Measurements from ENCODE around the gene TRIM27. TPM values are rescaled to one million over a fixed set of nuclear protein-coding genes. Genes with fewer than 3 reads are reported as not detected.
"Not testable (repeated sequence)": the region's sequence is repeated elsewhere in the genome, so short reads cannot be mapped to it uniquely, and the experiment has no call there.

TRIM27 gene
- total and polyA plus RNA-seq, 7 donors: 19.2 to 40.0 (median 34.7) TPM

DNA sequence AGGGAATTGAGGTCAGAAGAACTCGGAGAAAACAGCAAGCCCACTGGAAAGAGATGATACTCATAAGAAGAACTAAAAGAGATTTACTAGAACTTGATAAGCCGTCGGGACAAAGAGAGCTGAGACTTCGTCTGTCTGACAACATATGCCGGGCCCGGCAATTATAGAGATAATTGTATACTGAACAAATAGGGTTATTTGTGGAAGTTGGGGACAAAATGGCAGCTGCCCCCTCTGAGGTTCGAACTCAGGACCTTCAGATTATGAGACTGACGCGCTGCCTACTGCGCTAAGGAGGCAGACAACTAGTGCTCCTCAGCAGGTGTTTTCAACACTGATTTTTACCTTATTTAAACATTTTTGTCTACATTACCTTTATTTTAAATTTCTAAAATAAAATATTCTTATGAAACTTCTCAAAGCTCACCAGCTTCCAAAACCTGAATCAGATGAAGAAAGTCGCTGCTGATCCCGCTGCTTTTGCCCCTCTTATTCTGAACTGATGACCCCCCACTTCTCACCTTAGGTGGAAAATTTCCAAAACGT lies 29.3 kb upstream of the TRIM27 start:
- no peak for DNase-seq

GRCh38 chr6:28949656-28950195 lies 25.9 kb upstream of the TRIM27 start:
- H3K36me3 ChIP-seq; H3K4me3 ChIP-seq; H3K9me3 ChIP-seq; DNase-seq; intact Hi-C loops (cut with DNase I); H3K27ac ChIP-seq: not testable (repeated sequence)
- Histone ChIP-seq H3K4me1 (peaks cover 0 to 11% (median 8%) of the 10 kb centered on the region in 4 donors), H3K27me3 (peaks cover 0 to 15% (median 0%) of the 10 kb centered on the region in 3 donors)
- WGBS, 2 donors: 96 to 97% methylated on average over 41 of the region's 41 CpGs

More for the DNA sequence above, 29.3 kb upstream of the TRIM27 start:
- H3K9me3 ChIP-seq: no peaks in the 10 kb centered on the region
- H3K27ac ChIP-seq: no peak overlapping the region
- peak overlapping the region in 3 of 4 donors; percentile 2 to 22 (median 11) for H3K4me3 ChIP-seq
- WGBS, 2 donors: 14 to 19% methylated on average over 13 of the region's 13 CpGs
- TF ChIP-seq EP300 (IDR thresholded peaks at IDR 0.05) (no peak), POLR2A (IDR thresholded peaks at IDR 0.05) (no peak), POLR2AphosphoS5 (IDR thresholded peaks at IDR 0.05) (no peak)
- TF ChIP-seq, protein P1, sequence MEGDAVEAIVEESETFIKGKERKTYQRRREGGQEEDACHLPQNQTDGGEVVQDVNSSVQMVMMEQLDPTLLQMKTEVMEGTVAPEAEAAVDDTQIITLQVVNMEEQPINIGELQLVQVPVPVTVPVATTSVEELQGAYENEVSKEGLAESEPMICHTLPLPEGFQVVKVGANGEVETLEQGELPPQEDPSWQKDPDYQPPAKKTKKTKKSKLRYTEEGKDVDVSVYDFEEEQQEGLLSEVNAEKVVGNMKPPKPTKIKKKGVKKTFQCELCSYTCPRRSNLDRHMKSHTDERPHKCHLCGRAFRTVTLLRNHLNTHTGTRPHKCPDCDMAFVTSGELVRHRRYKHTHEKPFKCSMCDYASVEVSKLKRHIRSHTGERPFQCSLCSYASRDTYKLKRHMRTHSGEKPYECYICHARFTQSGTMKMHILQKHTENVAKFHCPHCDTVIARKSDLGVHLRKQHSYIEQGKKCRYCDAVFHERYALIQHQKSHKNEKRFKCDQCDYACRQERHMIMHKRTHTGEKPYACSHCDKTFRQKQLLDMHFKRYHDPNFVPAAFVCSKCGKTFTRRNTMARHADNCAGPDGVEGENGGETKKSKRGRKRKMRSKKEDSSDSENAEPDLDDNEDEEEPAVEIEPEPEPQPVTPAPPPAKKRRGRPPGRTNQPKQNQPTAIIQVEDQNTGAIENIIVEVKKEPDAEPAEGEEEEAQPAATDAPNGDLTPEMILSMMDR (IDR thresholded peaks at IDR 0.05): no peak
- intact Hi-C loops (cut with DNase I): no loop called here
- peaks cover 0 to 11% (median 8%) of the 10 kb centered on the region in 4 donors for H3K4me1 ChIP-seq
- no peaks in the 10 kb centered on the region for H3K36me3 ChIP-seq
- H3K27me3 ChIP-seq: peaks cover 0 to 17% (median 0%) of the 10 kb centered on the region in 3 donors

DNA sequence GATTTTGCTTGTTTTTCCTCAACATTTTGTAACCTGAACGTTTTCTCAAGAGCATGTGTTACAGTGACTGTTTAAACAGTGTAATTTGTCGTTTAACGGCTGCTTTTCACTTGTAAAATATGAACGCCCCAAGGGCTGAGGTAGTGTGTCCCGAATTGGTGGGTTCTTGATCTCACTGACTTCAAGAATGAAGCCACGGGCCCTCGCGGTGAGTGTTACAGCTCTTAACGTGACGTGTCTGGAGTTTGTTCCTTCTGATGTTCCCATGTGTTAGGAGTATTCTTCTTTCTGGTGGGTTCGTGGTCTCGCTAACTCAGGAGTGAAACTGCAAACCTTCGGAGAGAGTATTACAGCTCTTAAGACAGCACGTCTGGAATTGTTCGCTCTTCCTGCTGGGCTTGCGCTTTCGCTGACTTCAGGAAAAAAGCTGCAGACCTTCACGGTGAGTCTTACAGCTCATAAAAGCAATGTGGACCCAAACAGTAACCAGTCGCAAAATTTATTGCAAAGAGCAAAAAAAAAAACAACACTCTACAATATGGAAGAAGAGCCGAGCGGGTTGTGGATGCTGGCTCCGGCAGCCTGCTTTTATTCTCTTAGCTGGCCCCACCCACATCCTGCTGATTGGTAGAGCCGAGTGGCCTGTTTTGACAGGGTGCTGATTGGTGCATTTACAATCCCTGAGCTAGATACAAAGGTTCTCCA lies 25.1 kb upstream of the TRIM27 start:
- Histone ChIP-seq H3K27me3 (peaks cover 0 to 8% (median 0%) of the 10 kb centered on the region in 3 donors), H3K27ac (no peak overlapping the region), H3K9me3 (no peaks in the 10 kb centered on the region), H3K36me3 (no peaks in the 10 kb centered on the region), H3K4me3 (peak overlapping the region in 2 of 4 donors; percentile 8 to 25), H3K4me1 (peaks cover 0 to 10% (median 6%) of the 10 kb centered on the region in 4 donors)
- no peak for TF ChIP-seq POLR2AphosphoS5 (IDR thresholded peaks at IDR 0.05)
- no peak for TF ChIP-seq EP300 (IDR thresholded peaks at IDR 0.05)
- TF ChIP-seq, protein P1 (IDR thresholded peaks at IDR 0.05): no peak
- TF ChIP-seq POLR2A (IDR thresholded peaks at IDR 0.05): no peak
- DNase-seq: no peak
- 79 to 86% methylated on average over 23 of the region's 23 CpGs for WGBS, 2 donors
- intact Hi-C loops (cut with DNase I): no loop called here

DNA sequence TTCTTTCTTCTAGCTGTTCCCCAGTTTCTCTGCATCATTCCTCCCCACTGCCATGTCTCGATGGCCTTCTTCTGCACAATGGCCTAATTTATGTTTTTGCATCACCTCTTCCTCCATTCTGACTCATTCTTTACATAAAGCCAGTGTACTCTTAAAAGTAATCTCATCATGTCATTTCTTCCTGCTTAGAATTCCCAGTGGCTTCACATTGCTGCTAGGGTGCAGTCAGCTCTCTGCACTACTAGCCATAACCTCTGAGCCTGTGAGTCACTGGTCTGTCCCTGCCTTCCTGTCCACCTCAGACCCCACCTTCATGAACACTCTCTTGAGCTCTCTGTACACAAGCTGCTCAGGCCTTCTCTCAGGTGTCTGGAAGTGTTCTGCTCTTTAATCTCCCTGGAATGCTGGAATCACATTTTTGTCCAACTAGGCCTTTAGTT lies 24.1 kb upstream of the TRIM27 start:
- no peak overlapping the region for H3K27ac ChIP-seq
- no peak overlapping the region for H3K4me3 ChIP-seq
- DNase-seq: no peak
- intact Hi-C loops (cut with DNase I): no loop called here
- no peaks in the 10 kb centered on the region for H3K27me3 ChIP-seq
- TF ChIP-seq EP300 (IDR thresholded peaks at IDR 0.05): no peak
- no peaks in the 10 kb centered on the region for H3K9me3 ChIP-seq
- no peaks in the 10 kb centered on the region for H3K36me3 ChIP-seq
- WGBS, 2 donors: 27 to 70% methylated on average over 1 of the region's 1 CpG
- peaks cover 0 to 10% (median 4%) of the 10 kb centered on the region in 4 donors for H3K4me1 ChIP-seq

- no peak overlapping the region for H3K27ac ChIP-seq
- intact Hi-C loops (cut with DNase I): no loop called here
- 84 to 85% methylated on average over 6 of the region's 6 CpGs for WGBS, 2 donors
Measured at GRCh38 chr6:28947067-28947765, 23.4 kb upstream of the TRIM27 start.

More at GRCh38 chr6:28947067-28947765, 23.4 kb upstream of the TRIM27 start:
- no peaks in the 10 kb centered on the region for H3K9me3 ChIP-seq
- no peak overlapping the region for H3K4me3 ChIP-seq
- peaks cover 0 to 11% (median 5%) of the 10 kb centered on the region in 4 donors for H3K4me1 ChIP-seq
- TF ChIP-seq, protein P1 (IDR thresholded peaks at IDR 0.05): no peak
- TF ChIP-seq EP300 (IDR thresholded peaks at IDR 0.05) (no peak), POLR2AphosphoS5 (IDR thresholded peaks at IDR 0.05) (no peak), POLR2A (IDR thresholded peaks at IDR 0.05) (no peak)
- no peak for DNase-seq
- no peaks in the 10 kb centered on the region for H3K27me3 ChIP-seq
- H3K36me3 ChIP-seq: no peaks in the 10 kb centered on the region
